K562 (cell line): ENCODE data around the gene SF3B4. TPM values are rescaled to one million over a fixed set of nuclear protein-coding genes. Genes with fewer than 3 reads are reported as not detected.

Experiments
- BHLHE40 ChIP-seq: IDR thresholded peaks from 2 replicates; pipeline ENCODE4 v1.6.1; 2011; ENCODE audit warnings: low read length, improper control_type of control experiment
- HDAC6 ChIP-seq: IDR thresholded peaks from 2 replicates; pipeline ENCODE4 v1.6.1; 2012; ENCODE audit warnings: low read depth, mild to moderate bottlenecking, control low read depth, inconsistent platforms, low read length, moderate library complexity
- HLTF ChIP-seq: fragments of 450-650 bp; IDR thresholded peaks from 2 replicates; pipeline ENCODE4 v1.6.1; 2016
- HNRNPH1 ChIP-seq: fragments of 200-400 bp; formaldehyde crosslinking; optimal IDR thresholded peaks from 2 replicates; pipeline ENCODE3; 2017; ENCODE audit warnings: low read depth, mild to moderate bottlenecking, low read length, moderate library complexity
- KAT8 ChIP-seq: fragments of 450-650 bp; IDR thresholded peaks from 2 replicates; pipeline ENCODE4 v1.6.1; 2016; ENCODE audit warnings: low read depth, mild to moderate bottlenecking
- NFE2 ChIP-seq: IDR thresholded peaks from 2 replicates; pipeline ENCODE4 v1.6.1; 2014; ENCODE audit warnings: antibody characterized with exemption, low read depth
- PHF20 ChIP-seq: fragments of 450-650 bp; IDR thresholded peaks from 2 replicates; pipeline ENCODE4 v1.6.1; 2018; ENCODE audit not compliant: partially characterized antibody
- POLR2A ChIP-seq: fragments of 450-650 bp; conservative IDR thresholded peaks from 2 replicates; pipeline ENCODE4 v1.6.1; 2016
- POLR2AphosphoS2 ChIP-seq: IDR thresholded peaks from 2 replicates; pipeline ENCODE4 v1.6.1; 2012; ENCODE audit warnings: low read length, improper control_type of control experiment
- RBM22 ChIP-seq: fragments of 200-400 bp; formaldehyde crosslinking; IDR thresholded peaks from 2 replicates; pipeline ENCODE4 v1.6.1; 2018; ENCODE audit warnings: low read length, low read depth; ENCODE audit not compliant: poor library complexity, severe bottlenecking
- SMARCA4 ChIP-seq: fragments of 450-650 bp; IDR thresholded peaks from 2 replicates; pipeline ENCODE4 v1.6.1; 2016
- SUPT5H ChIP-seq: fragments of 450-650 bp; IDR thresholded peaks from 2 replicates; pipeline ENCODE4 v1.6.1; 2016
- TCF7L2 ChIP-seq: fragments of 150-350 bp; IDR thresholded peaks from 2 replicates; pipeline ENCODE4 v1.6.1; 2016; ENCODE audit warnings: low read depth, mild to moderate bottlenecking, low read length, moderate library complexity
- TEAD2 ChIP-seq: fragments of 450-650 bp; IDR thresholded peaks from 2 replicates; pipeline ENCODE4 v1.6.1; 2016; ENCODE audit warnings: missing genetic modification characterization, control low read depth, missing compliant biosample characterization
- TGIF2 ChIP-seq: sonication (generic); formaldehyde crosslinking; IDR thresholded peaks from 2 replicates; pipeline ENCODE4 v1.8.1; 2022; ENCODE audit warnings: mild to moderate bottlenecking, missing genetic modification reagents, moderate library complexity
- ZBTB7A ChIP-seq: IDR thresholded peaks from 2 replicates; pipeline ENCODE4 v1.6.1; 2011; ENCODE audit warnings: low read depth, mild to moderate bottlenecking, low read length, moderate library complexity, borderline replicate concordance; ENCODE audit not compliant: control insufficient read depth
- ZFX ChIP-seq: sonication (generic); formaldehyde crosslinking; IDR thresholded peaks from 2 replicates; pipeline ENCODE4 v1.8.0; 2022; ENCODE audit warnings: mild to moderate bottlenecking, missing genetic modification reagents, moderate library complexity
- ZNF143 ChIP-seq: sonication (generic); formaldehyde crosslinking; IDR thresholded peaks from 2 replicates; pipeline ENCODE4 v1.9.0; 2022; ENCODE audit warnings: mild to moderate bottlenecking, missing genetic modification reagents
- ZNF41 ChIP-seq: fragments of 250-450 bp; sonication (Bioruptor Pico); conservative IDR thresholded peaks from 2 replicates; pipeline ENCODE4 v1.4.0; 2020; ENCODE audit warnings: mild to moderate bottlenecking
- ZNF507 ChIP-seq: conservative IDR thresholded peaks from 2 replicates; pipeline ENCODE4 v1.6.1; 2017; ENCODE audit warnings: missing genetic modification characterization, missing compliant biosample characterization
- polyA plus RNA-seq, 8 experiments: library from polyadenylated mRNA; depleted of rRNA in 4 of 8; stranded (reverse) in 5 of 8; unstranded in 3 of 8; fragments of >200 nt; fragmentation: Nextera tagmentation in 2 of 8; fragmentation: Illumina TruSeq in 1 of 8; extraction: Ambion mirVana in 2 of 8; extraction: Trizol in 1 of 8; gene quantifications; 2 replicates each; pipeline versions ENCODE4 v1.2.1 to v1.2.3, GENCODE V29; 2011 to 2014; ENCODE audit warnings: inconsistent platforms in 1 of 8, missing spikeins in 1 of 8
- total RNA-seq, 7 experiments: library from RNA; depleted of rRNA in 6 of 7; stranded (reverse); fragments of >200 nt in 6 of 7; fragmentation: Illumina TruSeq in 2 of 7; extraction: Trizol in 2 of 7; gene quantifications; 2 replicates each; pipeline versions ENCODE4 v1.2.1 to v1.2.3, GENCODE V29; 2011 to 2021; ENCODE audit warnings: low replicate concordance in 1 of 7
- TF ChIP-seq, protein P1 (sequence below): sonication (generic); formaldehyde crosslinking; IDR thresholded peaks from 2 replicates; pipeline ENCODE4 v1.8.0; 2023; ENCODE audit warnings: missing genetic modification reagents, mild to moderate bottlenecking, borderline replicate concordance
- TF ChIP-seq, protein P2 (sequence below): IDR thresholded peaks from 2 replicates; pipeline ENCODE4 v1.6.1; 2011; ENCODE audit not compliant: insufficient read length; ENCODE audit errors: extremely low read depth
- TF ChIP-seq, protein P3 (sequence below): fragments of 250-450 bp; sonication (Bioruptor Pico); IDR thresholded peaks from 2 replicates; pipeline ENCODE4 v1.9.0; 2021; ENCODE audit warnings: mild to moderate bottlenecking
- TF ChIP-seq, protein P4 (sequence below): fragments of 450-650 bp; conservative IDR thresholded peaks from 2 replicates; pipeline ENCODE4 v1.6.1; 2016; ENCODE audit warnings: missing genetic modification characterization, low read depth, mild to moderate bottlenecking, missing compliant biosample characterization, moderate library complexity

Gene SF3B4
- total and polyA plus RNA-seq, 9 of the 15 experiments (the other 6 are each of a cell fraction or from before 2014, with no cell fraction given): 3.0 to 88.0 (median 26.1) TPM

DNA sequence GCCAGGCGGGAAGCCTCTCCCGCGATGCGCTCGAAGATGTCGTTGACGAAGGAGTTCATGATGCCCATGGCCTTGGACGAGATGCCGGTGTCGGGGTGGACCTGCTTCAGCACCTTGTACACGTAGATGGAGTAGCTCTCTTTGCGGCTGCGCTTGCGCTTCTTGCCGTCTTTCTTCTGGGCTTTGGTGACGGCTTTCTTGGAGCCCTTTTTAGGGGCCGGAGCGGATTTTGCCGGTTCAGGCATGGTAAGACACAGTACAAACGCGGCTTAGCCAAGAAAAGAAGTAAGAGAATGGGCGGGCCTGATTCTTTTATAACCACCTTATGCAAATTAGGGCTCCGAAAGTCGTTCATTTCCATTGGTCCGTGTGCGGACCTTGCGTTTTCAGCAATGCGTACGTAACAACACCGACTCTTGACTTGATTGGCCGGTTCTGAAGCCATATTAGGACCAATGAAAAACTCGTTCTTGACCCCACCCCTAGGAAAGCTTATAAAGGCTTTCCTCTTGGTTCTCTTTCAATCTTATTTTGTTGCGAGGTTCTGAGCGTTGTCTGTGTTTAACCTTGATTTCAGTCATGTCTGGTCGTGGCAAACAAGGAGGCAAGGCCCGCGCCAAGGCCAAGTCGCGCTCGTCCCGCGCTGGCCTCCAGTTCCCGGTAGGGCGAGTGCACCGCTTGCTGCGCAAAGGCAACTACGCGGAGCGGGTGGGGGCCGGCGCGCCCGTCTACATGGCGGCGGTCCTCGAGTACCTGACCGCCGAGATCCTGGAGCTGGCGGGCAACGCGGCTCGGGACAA, 41.0 kb downstream of the SF3B4 start (continued):
- TF ChIP-seq, protein P1, sequence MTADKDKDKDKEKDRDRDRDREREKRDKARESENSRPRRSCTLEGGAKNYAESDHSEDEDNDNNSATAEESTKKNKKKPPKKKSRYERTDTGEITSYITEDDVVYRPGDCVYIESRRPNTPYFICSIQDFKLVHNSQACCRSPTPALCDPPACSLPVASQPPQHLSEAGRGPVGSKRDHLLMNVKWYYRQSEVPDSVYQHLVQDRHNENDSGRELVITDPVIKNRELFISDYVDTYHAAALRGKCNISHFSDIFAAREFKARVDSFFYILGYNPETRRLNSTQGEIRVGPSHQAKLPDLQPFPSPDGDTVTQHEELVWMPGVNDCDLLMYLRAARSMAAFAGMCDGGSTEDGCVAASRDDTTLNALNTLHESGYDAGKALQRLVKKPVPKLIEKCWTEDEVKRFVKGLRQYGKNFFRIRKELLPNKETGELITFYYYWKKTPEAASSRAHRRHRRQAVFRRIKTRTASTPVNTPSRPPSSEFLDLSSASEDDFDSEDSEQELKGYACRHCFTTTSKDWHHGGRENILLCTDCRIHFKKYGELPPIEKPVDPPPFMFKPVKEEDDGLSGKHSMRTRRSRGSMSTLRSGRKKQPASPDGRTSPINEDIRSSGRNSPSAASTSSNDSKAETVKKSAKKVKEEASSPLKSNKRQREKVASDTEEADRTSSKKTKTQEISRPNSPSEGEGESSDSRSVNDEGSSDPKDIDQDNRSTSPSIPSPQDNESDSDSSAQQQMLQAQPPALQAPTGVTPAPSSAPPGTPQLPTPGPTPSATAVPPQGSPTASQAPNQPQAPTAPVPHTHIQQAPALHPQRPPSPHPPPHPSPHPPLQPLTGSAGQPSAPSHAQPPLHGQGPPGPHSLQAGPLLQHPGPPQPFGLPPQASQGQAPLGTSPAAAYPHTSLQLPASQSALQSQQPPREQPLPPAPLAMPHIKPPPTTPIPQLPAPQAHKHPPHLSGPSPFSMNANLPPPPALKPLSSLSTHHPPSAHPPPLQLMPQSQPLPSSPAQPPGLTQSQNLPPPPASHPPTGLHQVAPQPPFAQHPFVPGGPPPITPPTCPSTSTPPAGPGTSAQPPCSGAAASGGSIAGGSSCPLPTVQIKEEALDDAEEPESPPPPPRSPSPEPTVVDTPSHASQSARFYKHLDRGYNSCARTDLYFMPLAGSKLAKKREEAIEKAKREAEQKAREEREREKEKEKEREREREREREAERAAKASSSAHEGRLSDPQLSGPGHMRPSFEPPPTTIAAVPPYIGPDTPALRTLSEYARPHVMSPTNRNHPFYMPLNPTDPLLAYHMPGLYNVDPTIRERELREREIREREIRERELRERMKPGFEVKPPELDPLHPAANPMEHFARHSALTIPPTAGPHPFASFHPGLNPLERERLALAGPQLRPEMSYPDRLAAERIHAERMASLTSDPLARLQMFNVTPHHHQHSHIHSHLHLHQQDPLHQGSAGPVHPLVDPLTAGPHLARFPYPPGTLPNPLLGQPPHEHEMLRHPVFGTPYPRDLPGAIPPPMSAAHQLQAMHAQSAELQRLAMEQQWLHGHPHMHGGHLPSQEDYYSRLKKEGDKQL (CRISPR knock-in tag): no peak
- TF ChIP-seq, protein P2, sequence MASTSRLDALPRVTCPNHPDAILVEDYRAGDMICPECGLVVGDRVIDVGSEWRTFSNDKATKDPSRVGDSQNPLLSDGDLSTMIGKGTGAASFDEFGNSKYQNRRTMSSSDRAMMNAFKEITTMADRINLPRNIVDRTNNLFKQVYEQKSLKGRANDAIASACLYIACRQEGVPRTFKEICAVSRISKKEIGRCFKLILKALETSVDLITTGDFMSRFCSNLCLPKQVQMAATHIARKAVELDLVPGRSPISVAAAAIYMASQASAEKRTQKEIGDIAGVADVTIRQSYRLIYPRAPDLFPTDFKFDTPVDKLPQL: peak; percentile 97
- no peak for TF ChIP-seq HNRNPH1
- TF ChIP-seq TGIF2 (CRISPR knock-in tag): no peak
- no peak for TF ChIP-seq TEAD2 (tag)
- TF ChIP-seq, protein P3, sequence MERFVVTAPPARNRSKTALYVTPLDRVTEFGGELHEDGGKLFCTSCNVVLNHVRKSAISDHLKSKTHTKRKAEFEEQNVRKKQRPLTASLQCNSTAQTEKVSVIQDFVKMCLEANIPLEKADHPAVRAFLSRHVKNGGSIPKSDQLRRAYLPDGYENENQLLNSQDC: peak; percentile 94
- TF ChIP-seq ZBTB7A: no peak
- no peak for TF ChIP-seq HDAC6
- TF ChIP-seq ZNF143 (CRISPR knock-in tag): no peak
- peak; percentile 99 for TF ChIP-seq SUPT5H
- TF ChIP-seq TCF7L2: no peak
- TF ChIP-seq POLR2A: peak; percentile 100
- TF ChIP-seq RBM22: peak; percentile 87
- peak; percentile 35 for TF ChIP-seq PHF20
- no peak for TF ChIP-seq NFE2
- TF ChIP-seq HLTF: no peak
- no peak for TF ChIP-seq BHLHE40
- no peak for TF ChIP-seq ZNF507 (tag)
- TF ChIP-seq ZNF41 (CRISPR knock-in tag): 0 out of 2 replicates have a peak, but pooled peaks have one; percentile 56
- TF ChIP-seq, protein P4, sequence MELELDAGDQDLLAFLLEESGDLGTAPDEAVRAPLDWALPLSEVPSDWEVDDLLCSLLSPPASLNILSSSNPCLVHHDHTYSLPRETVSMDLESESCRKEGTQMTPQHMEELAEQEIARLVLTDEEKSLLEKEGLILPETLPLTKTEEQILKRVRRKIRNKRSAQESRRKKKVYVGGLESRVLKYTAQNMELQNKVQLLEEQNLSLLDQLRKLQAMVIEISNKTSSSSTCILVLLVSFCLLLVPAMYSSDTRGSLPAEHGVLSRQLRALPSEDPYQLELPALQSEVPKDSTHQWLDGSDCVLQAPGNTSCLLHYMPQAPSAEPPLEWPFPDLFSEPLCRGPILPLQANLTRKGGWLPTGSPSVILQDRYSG (tag): no peak
- peak; percentile 98 for TF ChIP-seq POLR2AphosphoS2
- no peak for TF ChIP-seq KAT8
- TF ChIP-seq ZFX (CRISPR knock-in tag): peak; percentile 97
- no peak for TF ChIP-seq SMARCA4
